ENCODE data around the gene TTI1.

DNA sequence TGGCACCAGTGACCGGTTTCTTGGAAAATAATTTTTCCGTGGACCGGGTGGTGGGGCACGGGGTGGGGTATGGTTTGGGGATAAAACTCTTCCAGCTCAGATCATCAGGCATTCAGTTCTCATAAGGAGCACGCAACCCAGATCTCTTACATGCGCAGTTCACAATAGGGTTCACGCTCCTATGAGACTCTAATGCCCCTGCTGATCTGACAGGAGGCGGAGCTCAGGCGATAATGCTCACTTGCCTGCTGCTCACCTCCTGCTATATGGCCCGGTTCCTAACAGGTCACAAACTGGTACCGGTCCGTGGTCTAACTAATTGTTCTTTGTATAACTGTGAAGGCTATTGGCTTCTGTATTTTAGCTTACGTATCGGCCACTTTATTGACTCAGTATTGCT lies 78.6 kb downstream of the TTI1 start:
- TF ChIP-seq POLR2AphosphoS5 (IDR thresholded peaks at IDR 0.05; ENCODE audit: low read depth, low read length) (no peak), POLR2A (IDR thresholded peaks at IDR 0.05; ENCODE audit: low read depth, low read length) (no peak), TAF1 (IDR thresholded peaks at IDR 0.05; ENCODE audit: borderline replicate concordance, low read depth, low read length) (no peak)

All from GM12892 (cell line).